DOHH2 (cell line): Measurements from ENCODE around the gene AKAP13.

Experiments
- H3F3A ChIP-seq: fragments of 200-600 bp; sonication (generic), shearing (Covaris generic); 2 replicates; pipeline ENCODE4 v1.6.0; 2016; ENCODE audit warnings: antibody characterized with exemption, mild to moderate bottlenecking; ENCODE audit not compliant: control insufficient read depth, insufficient read depth
- H3K27ac ChIP-seq: fragments of 200-600 bp; sonication (generic); 2 replicates; pipeline ENCODE4 v1.5.1; 2014; ENCODE audit warnings: low read depth, mild to moderate bottlenecking, low read length, moderate library complexity
- H3K27me3 ChIP-seq: fragments of 200-600 bp; sonication (generic); 2 replicates; pipeline ENCODE4 v1.6.1; 2014; ENCODE audit warnings: mild to moderate bottlenecking, low read length, mixed read lengths; ENCODE audit not compliant: control insufficient read depth
- H3K36me3 ChIP-seq: fragments of 200-600 bp; sonication (generic); 2 replicates; pipeline ENCODE4 v1.6.1; 2014; ENCODE audit warnings: mild to moderate bottlenecking, low read length, moderate library complexity, mixed read lengths; ENCODE audit not compliant: control insufficient read depth
- H3K4me1 ChIP-seq: fragments of 200-600 bp; sonication (generic); 2 replicates; pipeline ENCODE4 v1.6.1; 2014; ENCODE audit warnings: mild to moderate bottlenecking, low read length, mixed read lengths; ENCODE audit not compliant: control insufficient read depth
- H3K4me2 ChIP-seq: fragments of 200-600 bp; sonication (generic); 2 replicates; pipeline ENCODE4 v1.6.0; 2014; ENCODE audit warnings: mild to moderate bottlenecking, low read length, moderate library complexity
- H3K4me3 ChIP-seq: fragments of 200-600 bp; sonication (generic); 2 replicates; pipeline ENCODE4 v1.5.1; 2014; ENCODE audit warnings: mild to moderate bottlenecking, low read length, mixed read lengths
- H3K79me2 ChIP-seq: fragments of 200-600 bp; sonication (generic); 2 replicates; pipeline ENCODE4 v1.6.1; 2014; ENCODE audit warnings: mild to moderate bottlenecking, low read length, mixed read lengths; ENCODE audit not compliant: control insufficient read depth
- H3K9me2 ChIP-seq: fragments of 200-600 bp; sonication (generic); replicated peaks from 2 replicates; pipeline ENCODE4 v1.6.1; 2014; ENCODE audit warnings: mild to moderate bottlenecking, low read length, mixed read lengths; ENCODE audit not compliant: control insufficient read depth
- H3K9me3 ChIP-seq: fragments of 200-600 bp; sonication (generic); 2 replicates; pipeline ENCODE4 v1.6.1; 2014; ENCODE audit warnings: antibody characterized with exemption, low read length, mixed read lengths; ENCODE audit not compliant: control insufficient read depth, insufficient read depth
- H4K20me1 ChIP-seq: fragments of 200-600 bp; sonication (generic); 2 replicates; pipeline ENCODE4 v1.6.0; 2014; ENCODE audit warnings: low read depth, mild to moderate bottlenecking, antibody characterized with exemption, low read length, moderate library complexity; ENCODE audit not compliant: control insufficient read depth, insufficient read depth
- EZH2phosphoT487 ChIP-seq: fragments of 200-600 bp; sonication (generic); IDR thresholded peaks from 2 replicates; pipeline ENCODE4 v1.6.1; 2017; ENCODE audit warnings: borderline replicate concordance, mild to moderate bottlenecking, antibody characterized with exemption, low read length, moderate library complexity, mixed read lengths
- TF ChIP-seq, protein P1 (sequence below): fragments of 200-600 bp; sonication (generic); IDR thresholded peaks from one replicate; pipeline ENCODE4 v1.5.1; 2014; ENCODE audit warnings: antibody characterized with exemption, mild to moderate bottlenecking, low read depth, low read length; ENCODE audit not compliant: poor library complexity, severe bottlenecking

AKAP13 gene

DNA sequence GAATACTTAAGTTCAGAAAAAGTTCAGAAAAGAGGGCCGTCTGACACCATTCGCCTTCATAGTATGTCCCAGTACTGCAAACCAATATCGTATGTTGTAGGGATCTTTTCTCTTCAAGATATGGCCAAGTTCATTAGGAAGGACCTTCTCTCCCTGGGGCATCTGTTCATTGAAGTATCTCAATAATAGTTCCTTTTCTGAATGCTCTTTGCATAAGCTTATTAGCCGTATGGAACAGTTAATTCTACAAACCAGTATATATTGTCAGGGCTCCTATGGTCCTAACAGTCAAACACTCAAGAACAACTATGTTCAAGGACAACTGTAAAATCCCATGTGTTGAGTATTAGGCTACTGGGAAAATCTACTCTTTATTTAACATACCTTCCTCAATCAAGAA is 211.2 kb downstream of the AKAP13 start:
- Histone ChIP-seq H3K27ac (no peak overlapping the region), H3K4me2 (no peak overlapping the region), H3K9me3 (no peaks in the 10 kb centered on the region), H4K20me1 (no peaks in the 10 kb centered on the region), H3K9me2 (no peaks in the 10 kb centered on the region), H3K36me3 (peaks cover 17% of the 10 kb centered on the region), H3K27me3 (no peaks in the 10 kb centered on the region), H3K4me1 (no peaks in the 10 kb centered on the region), H3F3A (no peaks in the 10 kb centered on the region), H3K4me3 (no peak overlapping the region), H3K79me2 (0 out of 2 replicates have a peak, but pooled peaks cover 3% of the 10 kb centered on the region)
- TF ChIP-seq, protein P1, sequence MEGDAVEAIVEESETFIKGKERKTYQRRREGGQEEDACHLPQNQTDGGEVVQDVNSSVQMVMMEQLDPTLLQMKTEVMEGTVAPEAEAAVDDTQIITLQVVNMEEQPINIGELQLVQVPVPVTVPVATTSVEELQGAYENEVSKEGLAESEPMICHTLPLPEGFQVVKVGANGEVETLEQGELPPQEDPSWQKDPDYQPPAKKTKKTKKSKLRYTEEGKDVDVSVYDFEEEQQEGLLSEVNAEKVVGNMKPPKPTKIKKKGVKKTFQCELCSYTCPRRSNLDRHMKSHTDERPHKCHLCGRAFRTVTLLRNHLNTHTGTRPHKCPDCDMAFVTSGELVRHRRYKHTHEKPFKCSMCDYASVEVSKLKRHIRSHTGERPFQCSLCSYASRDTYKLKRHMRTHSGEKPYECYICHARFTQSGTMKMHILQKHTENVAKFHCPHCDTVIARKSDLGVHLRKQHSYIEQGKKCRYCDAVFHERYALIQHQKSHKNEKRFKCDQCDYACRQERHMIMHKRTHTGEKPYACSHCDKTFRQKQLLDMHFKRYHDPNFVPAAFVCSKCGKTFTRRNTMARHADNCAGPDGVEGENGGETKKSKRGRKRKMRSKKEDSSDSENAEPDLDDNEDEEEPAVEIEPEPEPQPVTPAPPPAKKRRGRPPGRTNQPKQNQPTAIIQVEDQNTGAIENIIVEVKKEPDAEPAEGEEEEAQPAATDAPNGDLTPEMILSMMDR = no peak
- TF ChIP-seq EZH2phosphoT487 = no peak

DNA sequence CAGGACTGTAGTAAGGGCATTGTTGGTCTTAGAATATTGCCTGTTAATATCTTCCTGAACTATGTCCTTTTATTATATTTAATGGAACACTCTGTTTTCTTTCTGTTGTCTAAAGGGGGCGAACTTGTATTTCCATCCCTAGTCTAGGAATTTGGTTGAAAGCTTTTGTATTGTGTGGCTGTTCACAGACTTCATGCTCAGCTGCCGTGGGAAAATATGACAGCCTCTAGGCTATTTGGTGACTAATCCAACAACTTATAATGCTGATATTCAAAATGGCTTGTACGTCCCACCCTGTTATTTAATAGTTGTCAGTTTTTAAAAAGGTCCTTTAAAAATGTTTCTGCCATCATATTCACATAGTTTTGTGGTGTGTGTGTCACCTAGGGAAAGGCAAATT is 211.7 kb downstream of the AKAP13 start:
- Histone ChIP-seq H3K4me3 (no peak overlapping the region), H3K4me2 (no peak overlapping the region), H3K27me3 (no peaks in the 10 kb centered on the region), H3K36me3 (peaks cover 14% of the 10 kb centered on the region), H3K9me3 (no peaks in the 10 kb centered on the region), H3K79me2 (0 out of 2 replicates have a peak, but pooled peaks cover under 1% of the 10 kb centered on the region), H3K27ac (no peak overlapping the region), H3F3A (no peaks in the 10 kb centered on the region), H3K4me1 (no peaks in the 10 kb centered on the region), H3K9me2 (no peaks in the 10 kb centered on the region), H4K20me1 (no peaks in the 10 kb centered on the region)
- TF ChIP-seq EZH2phosphoT487 = no peak
- TF ChIP-seq, protein P1 = no peak

GRCh38 chr15:85593809-85594445 is 213.5 kb downstream of the AKAP13 start:
- Histone ChIP-seq H4K20me1 (no peaks in the 10 kb centered on the region), H3K4me1 (no peaks in the 10 kb centered on the region), H3K79me2 (0 out of 2 replicates have a peak, but pooled peaks cover 1% of the 10 kb centered on the region), H3K9me3 (no peaks in the 10 kb centered on the region), H3K27ac (no peak overlapping the region), H3K36me3 (peaks cover 12% of the 10 kb centered on the region), H3K4me3 (no peak overlapping the region), H3F3A (no peaks in the 10 kb centered on the region), H3K27me3 (no peaks in the 10 kb centered on the region), H3K4me2 (no peak overlapping the region), H3K9me2 (no peaks in the 10 kb centered on the region)
- TF ChIP-seq, protein P1 = no peak
- TF ChIP-seq EZH2phosphoT487 = no peak
